GM18526 (cell line): ENCODE results near the gene PAPSS2.

ENCODE experiments used
- POLR2A ChIP-seq: IDR thresholded peaks from 3 replicates; pipeline ENCODE4 v1.6.1; 2011; ENCODE audit not compliant: insufficient read length; ENCODE audit errors: extremely low read depth

PAPSS2 gene

GRCh38 chr10:87706731-87707130 lies 47.1 kb downstream of the PAPSS2 start:
- TF ChIP-seq POLR2A = no peak

- TF ChIP-seq POLR2A = no peak
Observed at GRCh38 chr10:87707254-87707653, 47.6 kb downstream of the PAPSS2 start.

GRCh38 chr10:87712913-87713616 lies 53.4 kb downstream of the PAPSS2 start:
- TF ChIP-seq POLR2A = no peak

- TF ChIP-seq POLR2A = no peak
Observed at GRCh38 chr10:87713707-87714106, 54.0 kb downstream of the PAPSS2 start.

GRCh38 chr10:87715552-87716347 lies 56.1 kb downstream of the PAPSS2 start:
- TF ChIP-seq POLR2A = no peak

- no peak for TF ChIP-seq POLR2A
Observed at GRCh38 chr10:87716348-87716670, 56.6 kb downstream of the PAPSS2 start.

GRCh38 chr10:87720665-87721064 lies 61.0 kb downstream of the PAPSS2 start:
- TF ChIP-seq POLR2A = no peak

- TF ChIP-seq POLR2A = no peak
Observed at GRCh38 chr10:87721781-87722180, 62.1 kb downstream of the PAPSS2 start.

- no peak for TF ChIP-seq POLR2A
Observed at GRCh38 chr10:87722716-87723115, 63.0 kb downstream of the PAPSS2 start.

GRCh38 chr10:87723500-87723899 lies 63.8 kb downstream of the PAPSS2 start:
- TF ChIP-seq POLR2A = no peak

GRCh38 chr10:87724789-87725188 lies 65.1 kb downstream of the PAPSS2 start:
- TF ChIP-seq POLR2A = no peak

GRCh38 chr10:87729940-87730339 lies 70.3 kb downstream of the PAPSS2 start:
- TF ChIP-seq POLR2A = no peak

GRCh38 chr10:87733081-87733480 lies 73.4 kb downstream of the PAPSS2 start:
- TF ChIP-seq POLR2A = no peak

GRCh38 chr10:87734987-87735827 lies 75.5 kb downstream of the PAPSS2 start:
- no peak for TF ChIP-seq POLR2A

GRCh38 chr10:87739703-87740102 lies 80.0 kb downstream of the PAPSS2 start:
- no peak for TF ChIP-seq POLR2A

- TF ChIP-seq POLR2A = no peak
Observed at GRCh38 chr10:87740254-87740655, 80.6 kb downstream of the PAPSS2 start.
